Measurements from ENCODE around the gene MAPK10. TPM values are rescaled to one million over a fixed set of nuclear protein-coding genes. Genes with fewer than 3 reads are reported as not detected.

MAPK10 gene
- total and polyA plus RNA-seq, 2 experiments from 2014 or later, result 3.6 to 8.1 TPM

DNA sequence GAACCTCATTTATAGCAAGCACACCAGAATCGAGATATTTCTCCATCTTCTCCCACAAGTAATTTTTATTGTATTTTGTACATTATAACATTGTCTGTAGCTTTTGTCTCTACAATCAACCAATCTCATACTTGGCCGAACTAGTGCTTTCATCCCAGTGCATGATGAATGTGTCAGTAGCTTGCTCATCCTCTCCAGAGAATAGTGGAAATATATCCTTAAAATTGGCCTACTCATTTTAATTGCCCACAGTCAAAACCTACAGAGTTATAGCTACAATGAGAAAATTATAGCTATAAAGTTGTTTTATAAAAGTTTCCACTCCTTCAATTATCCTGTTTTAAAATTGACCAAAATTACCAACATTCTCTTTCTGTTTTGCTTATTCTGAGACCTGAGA lies 103.8 kb downstream of the MAPK10 start (continued):
- TF ChIP-seq, protein P1, sequence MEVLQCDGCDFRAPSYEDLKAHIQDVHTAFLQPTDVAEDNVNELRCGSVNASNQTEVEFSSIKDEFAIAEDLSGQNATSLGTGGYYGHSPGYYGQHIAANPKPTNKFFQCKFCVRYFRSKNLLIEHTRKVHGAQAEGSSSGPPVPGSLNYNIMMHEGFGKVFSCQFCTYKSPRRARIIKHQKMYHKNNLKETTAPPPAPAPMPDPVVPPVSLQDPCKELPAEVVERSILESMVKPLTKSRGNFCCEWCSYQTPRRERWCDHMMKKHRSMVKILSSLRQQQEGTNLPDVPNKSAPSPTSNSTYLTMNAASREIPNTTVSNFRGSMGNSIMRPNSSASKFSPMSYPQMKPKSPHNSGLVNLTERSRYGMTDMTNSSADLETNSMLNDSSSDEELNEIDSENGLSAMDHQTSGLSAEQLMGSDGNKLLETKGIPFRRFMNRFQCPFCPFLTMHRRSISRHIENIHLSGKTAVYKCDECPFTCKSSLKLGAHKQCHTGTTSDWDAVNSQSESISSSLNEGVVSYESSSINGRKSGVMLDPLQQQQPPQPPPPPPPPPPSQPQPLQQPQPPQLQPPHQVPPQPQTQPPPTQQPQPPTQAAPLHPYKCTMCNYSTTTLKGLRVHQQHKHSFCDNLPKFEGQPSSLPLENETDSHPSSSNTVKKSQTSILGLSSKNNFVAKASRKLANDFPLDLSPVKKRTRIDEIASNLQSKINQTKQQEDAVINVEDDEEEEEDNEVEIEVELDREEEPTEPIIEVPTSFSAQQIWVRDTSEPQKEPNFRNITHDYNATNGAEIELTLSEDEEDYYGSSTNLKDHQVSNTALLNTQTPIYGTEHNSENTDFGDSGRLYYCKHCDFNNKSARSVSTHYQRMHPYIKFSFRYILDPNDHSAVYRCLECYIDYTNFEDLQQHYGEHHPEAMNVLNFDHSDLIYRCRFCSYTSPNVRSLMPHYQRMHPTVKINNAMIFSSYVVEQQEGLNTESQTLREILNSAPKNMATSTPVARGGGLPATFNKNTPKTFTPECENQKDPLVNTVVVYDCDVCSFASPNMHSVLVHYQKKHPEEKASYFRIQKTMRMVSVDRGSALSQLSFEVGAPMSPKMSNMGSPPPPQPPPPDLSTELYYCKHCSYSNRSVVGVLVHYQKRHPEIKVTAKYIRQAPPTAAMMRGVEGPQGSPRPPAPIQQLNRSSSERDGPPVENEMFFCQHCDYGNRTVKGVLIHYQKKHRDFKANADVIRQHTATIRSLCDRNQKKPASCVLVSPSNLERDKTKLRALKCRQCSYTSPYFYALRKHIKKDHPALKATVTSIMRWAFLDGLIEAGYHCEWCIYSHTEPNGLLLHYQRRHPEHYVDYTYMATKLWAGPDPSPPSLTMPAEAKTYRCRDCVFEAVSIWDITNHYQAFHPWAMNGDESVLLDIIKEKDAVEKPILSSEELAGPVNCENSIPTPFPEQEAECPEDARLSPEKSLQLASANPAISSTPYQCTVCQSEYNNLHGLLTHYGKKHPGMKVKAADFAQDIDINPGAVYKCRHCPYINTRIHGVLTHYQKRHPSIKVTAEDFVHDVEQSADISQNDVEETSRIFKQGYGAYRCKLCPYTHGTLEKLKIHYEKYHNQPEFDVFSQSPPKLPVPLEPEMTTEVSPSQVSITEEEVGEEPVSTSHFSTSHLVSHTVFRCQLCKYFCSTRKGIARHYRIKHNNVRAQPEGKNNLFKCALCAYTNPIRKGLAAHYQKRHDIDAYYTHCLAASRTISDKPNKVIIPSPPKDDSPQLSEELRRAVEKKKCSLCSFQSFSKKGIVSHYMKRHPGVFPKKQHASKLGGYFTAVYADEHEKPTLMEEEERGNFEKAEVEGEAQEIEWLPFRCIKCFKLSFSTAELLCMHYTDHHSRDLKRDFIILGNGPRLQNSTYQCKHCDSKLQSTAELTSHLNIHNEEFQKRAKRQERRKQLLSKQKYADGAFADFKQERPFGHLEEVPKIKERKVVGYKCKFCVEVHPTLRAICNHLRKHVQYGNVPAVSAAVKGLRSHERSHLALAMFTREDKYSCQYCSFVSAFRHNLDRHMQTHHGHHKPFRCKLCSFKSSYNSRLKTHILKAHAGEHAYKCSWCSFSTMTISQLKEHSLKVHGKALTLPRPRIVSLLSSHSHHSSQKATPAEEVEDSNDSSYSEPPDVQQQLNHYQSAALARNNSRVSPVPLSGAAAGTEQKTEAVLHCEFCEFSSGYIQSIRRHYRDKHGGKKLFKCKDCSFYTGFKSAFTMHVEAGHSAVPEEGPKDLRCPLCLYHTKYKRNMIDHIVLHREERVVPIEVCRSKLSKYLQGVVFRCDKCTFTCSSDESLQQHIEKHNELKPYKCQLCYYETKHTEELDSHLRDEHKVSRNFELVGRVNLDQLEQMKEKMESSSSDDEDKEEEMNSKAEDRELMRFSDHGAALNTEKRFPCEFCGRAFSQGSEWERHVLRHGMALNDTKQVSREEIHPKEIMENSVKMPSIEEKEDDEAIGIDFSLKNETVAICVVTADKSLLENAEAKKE (CRISPR knock-in tag; IDR thresholded peaks at IDR 0.05), result no peak
- TF ChIP-seq, protein P2, sequence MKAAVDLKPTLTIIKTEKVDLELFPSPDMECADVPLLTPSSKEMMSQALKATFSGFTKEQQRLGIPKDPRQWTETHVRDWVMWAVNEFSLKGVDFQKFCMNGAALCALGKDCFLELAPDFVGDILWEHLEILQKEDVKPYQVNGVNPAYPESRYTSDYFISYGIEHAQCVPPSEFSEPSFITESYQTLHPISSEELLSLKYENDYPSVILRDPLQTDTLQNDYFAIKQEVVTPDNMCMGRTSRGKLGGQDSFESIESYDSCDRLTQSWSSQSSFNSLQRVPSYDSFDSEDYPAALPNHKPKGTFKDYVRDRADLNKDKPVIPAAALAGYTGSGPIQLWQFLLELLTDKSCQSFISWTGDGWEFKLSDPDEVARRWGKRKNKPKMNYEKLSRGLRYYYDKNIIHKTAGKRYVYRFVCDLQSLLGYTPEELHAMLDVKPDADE (IDR thresholded peaks at IDR 0.05), result no peak

DNA sequence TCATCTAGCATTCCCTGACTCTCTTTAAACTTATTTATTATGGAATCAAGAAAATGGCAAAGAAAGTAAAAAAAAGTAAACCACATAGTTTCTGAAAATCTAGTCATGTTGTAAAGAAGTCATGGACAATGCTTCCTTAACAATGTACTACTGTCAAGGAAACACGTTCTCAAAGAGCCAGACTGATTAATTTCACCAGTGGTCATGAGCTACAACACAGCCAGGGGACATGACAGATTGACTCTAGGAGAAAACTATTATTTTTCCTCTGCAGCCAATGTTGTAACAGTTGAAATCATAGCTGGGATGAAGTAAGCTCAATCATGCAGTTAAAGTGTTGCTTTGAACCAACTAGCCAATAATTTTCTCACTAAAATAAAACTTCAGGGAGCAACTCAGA lies 109.2 kb downstream of the MAPK10 start:
- Histone ChIP-seq H2AFZ (no peak overlapping the region), H3K4me3 (no peak overlapping the region), H4K20me1 (replicated peaks; ENCODE audit: insufficient read depth) (no peaks in the 10 kb centered on the region), H3K27ac (ENCODE audit: low read depth) (no peak overlapping the region), H3K4me2 (no peak overlapping the region), H3F3A (replicated peaks; ENCODE audit: low read depth) (no peaks in the 10 kb centered on the region), H3K4me1 (ENCODE audit: insufficient read depth) (no peaks in the 10 kb centered on the region), H3K79me2 (replicated peaks; ENCODE audit: insufficient read depth) (no peaks in the 10 kb centered on the region), H3K36me3 (ENCODE audit: insufficient read depth) (no peaks in the 10 kb centered on the region), H3K27me3 (ENCODE audit: insufficient read depth) (no peaks in the 10 kb centered on the region), H3K9me2 (ENCODE audit: insufficient read depth) (no peaks in the 10 kb centered on the region; the same call in 1 of the 2 replicates)
- no peak overlapping the region for H3K4me3 Mint-ChIP-seq
- ATAC-seq (no peak), DNase-seq (ENCODE audit: low spot score) (no peak)
- H3K27ac Mint-ChIP-seq, result no peak overlapping the region
- TF ChIP-seq NANOG (IDR thresholded peaks at IDR 0.05; ENCODE audit: borderline replicate concordance) (no peak), ZNF114 (CRISPR knock-in tag; IDR thresholded peaks at IDR 0.05) (no peak), ZNF331 (CRISPR knock-in tag; IDR thresholded peaks at IDR 0.05; ENCODE audit: low read depth) (no peak), EZH2phosphoT487 (IDR thresholded peaks at IDR 0.05; ENCODE audit: unreplicated experiment) (no peak)
- no peaks in the 10 kb centered on the region for H3K4me1 Mint-ChIP-seq
- no peaks in the 10 kb centered on the region for H3K27me3 Mint-ChIP-seq (ENCODE audit: insufficient read depth, low read depth, poor library complexity)
- H3K36me3 Mint-ChIP-seq (ENCODE audit: low read depth), result no peaks in the 10 kb centered on the region
- H3K9me3 Mint-ChIP-seq, result no peaks in the 10 kb centered on the region

Data from GM23338 (cell line).